A549 (cell line): ENCODE measurements around the gene SND1.

Source experiments
- ATOH8 ChIP-seq: fragments of 250-450 bp; sonication (Bioruptor Pico); IDR thresholded peaks from 2 replicates; pipeline ENCODE4 v1.5.0; 2020; ENCODE audit warnings: low read depth, mild to moderate bottlenecking, moderate library complexity
- CBX8 ChIP-seq: fragments of 200-600 bp; sonication (generic); IDR thresholded peaks from 2 replicates; pipeline ENCODE4 v1.6.1; 2016
- HES2 ChIP-seq: fragments of >200 bp; sonication (Bioruptor Twin); formaldehyde crosslinking; IDR thresholded peaks from 2 replicates; pipeline ENCODE4 v1.6.1; 2016
- KDM5A ChIP-seq: fragments of 200-600 bp; sonication (generic); IDR thresholded peaks from 2 replicates; pipeline ENCODE4 v1.6.1; 2016; ENCODE audit warnings: antibody characterized with exemption, mild to moderate bottlenecking
- MAFK ChIP-seq: fragments of 450-650 bp; IDR thresholded peaks from 2 replicates; pipeline ENCODE4 v1.6.1; 2014; ENCODE audit not compliant: partially characterized antibody
- MYC ChIP-seq: IDR thresholded peaks from 2 replicates; pipeline ENCODE4 v1.6.1; 2012; ENCODE audit warnings: mild to moderate bottlenecking, inconsistent platforms, low read length, improper control_type of control experiment, borderline replicate concordance
- POLR2A ChIP-seq: IDR thresholded peaks from 2 replicates; pipeline ENCODE4 v1.6.1; 2012; ENCODE audit warnings: mild to moderate bottlenecking, low read length
- RAD21 ChIP-seq, 2 experiments: fragments of >200 bp in 1 of 2; sonication (Bioruptor Twin) in 1 of 2; formaldehyde crosslinking in 1 of 2; IDR thresholded peaks in 1 of 2; conservative IDR thresholded peaks in 1 of 2; 2 replicates in 1 of 2; 3 replicates in 1 of 2; pipeline ENCODE4 v1.6.1; 2012 to 2018; ENCODE audit warnings: inconsistent platforms in 1 of 2
- SMC3 ChIP-seq: fragments of >200 bp; sonication (Bioruptor Twin); formaldehyde crosslinking; IDR thresholded peaks from 3 replicates; pipeline ENCODE4 v1.6.1; 2018; ENCODE audit warnings: inconsistent platforms
- USF2 ChIP-seq: fragments of 450-650 bp; IDR thresholded peaks from 2 replicates; pipeline ENCODE4 v1.6.1; 2014; ENCODE audit warnings: antibody characterized with exemption
- ZFP36 ChIP-seq: fragments of 450-650 bp; IDR thresholded peaks from 2 replicates; pipeline ENCODE4 v1.6.1; 2014; ENCODE audit warnings: borderline replicate concordance; ENCODE audit not compliant: partially characterized antibody
- TF ChIP-seq, protein P1 (sequence below): fragments of >200 bp; sonication (Bioruptor Twin); formaldehyde crosslinking; IDR thresholded peaks from 3 replicates; pipeline ENCODE4 v1.5.1; 2016

DNA sequence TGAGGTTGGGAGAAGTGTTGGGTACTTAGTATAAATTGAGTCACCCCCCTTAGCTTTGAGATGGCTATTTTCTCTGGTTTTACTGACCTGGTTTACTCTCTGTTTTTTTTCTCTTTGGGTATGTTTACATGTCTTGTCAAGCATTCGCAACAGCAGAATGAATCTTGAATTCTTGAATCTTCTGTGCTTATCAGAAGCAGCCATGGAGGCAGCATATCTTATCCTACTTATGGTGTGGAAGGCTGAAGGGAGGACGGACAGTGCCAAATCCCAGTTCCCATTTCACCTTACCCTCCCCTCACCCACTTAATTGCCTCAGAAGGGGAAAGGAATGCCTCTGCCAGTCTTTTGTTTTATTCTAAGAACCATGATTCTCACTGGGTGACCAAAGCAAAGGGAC, 3.7 kb downstream of the SND1 start:
- TF ChIP-seq MYC = no peak
- TF ChIP-seq, protein P1, sequence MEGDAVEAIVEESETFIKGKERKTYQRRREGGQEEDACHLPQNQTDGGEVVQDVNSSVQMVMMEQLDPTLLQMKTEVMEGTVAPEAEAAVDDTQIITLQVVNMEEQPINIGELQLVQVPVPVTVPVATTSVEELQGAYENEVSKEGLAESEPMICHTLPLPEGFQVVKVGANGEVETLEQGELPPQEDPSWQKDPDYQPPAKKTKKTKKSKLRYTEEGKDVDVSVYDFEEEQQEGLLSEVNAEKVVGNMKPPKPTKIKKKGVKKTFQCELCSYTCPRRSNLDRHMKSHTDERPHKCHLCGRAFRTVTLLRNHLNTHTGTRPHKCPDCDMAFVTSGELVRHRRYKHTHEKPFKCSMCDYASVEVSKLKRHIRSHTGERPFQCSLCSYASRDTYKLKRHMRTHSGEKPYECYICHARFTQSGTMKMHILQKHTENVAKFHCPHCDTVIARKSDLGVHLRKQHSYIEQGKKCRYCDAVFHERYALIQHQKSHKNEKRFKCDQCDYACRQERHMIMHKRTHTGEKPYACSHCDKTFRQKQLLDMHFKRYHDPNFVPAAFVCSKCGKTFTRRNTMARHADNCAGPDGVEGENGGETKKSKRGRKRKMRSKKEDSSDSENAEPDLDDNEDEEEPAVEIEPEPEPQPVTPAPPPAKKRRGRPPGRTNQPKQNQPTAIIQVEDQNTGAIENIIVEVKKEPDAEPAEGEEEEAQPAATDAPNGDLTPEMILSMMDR = no peak
- no peak for TF ChIP-seq USF2
- TF ChIP-seq POLR2A = no peak
- TF ChIP-seq KDM5A = no peak
- no peak for TF ChIP-seq RAD21 (conservative IDR thresholded peaks at IDR 0.05 in 1 of 2, IDR thresholded peaks at IDR 0.05 in 1 of 2)
- TF ChIP-seq ATOH8 (CRISPR knock-in tag) = no peak
- TF ChIP-seq ZFP36 = no peak
- no peak for TF ChIP-seq HES2
- TF ChIP-seq CBX8 = no peak
- no peak for TF ChIP-seq MAFK
- no peak for TF ChIP-seq SMC3
